GM21529 (cell line): ENCODE measurements around the gene DCUN1D1.
"Not testable (repeated sequence)": the region's sequence is repeated elsewhere in the genome, so short reads cannot be mapped to it uniquely, and the experiment has no call there.

ENCODE experiments used
- ATAC-seq: cut with Tn5 transposase; IDR thresholded peaks from one replicate; pipeline ENCODE4 v1.9.1; 2021; ENCODE audit not compliant: unreplicated experiment

DCUN1D1 gene

DNA sequence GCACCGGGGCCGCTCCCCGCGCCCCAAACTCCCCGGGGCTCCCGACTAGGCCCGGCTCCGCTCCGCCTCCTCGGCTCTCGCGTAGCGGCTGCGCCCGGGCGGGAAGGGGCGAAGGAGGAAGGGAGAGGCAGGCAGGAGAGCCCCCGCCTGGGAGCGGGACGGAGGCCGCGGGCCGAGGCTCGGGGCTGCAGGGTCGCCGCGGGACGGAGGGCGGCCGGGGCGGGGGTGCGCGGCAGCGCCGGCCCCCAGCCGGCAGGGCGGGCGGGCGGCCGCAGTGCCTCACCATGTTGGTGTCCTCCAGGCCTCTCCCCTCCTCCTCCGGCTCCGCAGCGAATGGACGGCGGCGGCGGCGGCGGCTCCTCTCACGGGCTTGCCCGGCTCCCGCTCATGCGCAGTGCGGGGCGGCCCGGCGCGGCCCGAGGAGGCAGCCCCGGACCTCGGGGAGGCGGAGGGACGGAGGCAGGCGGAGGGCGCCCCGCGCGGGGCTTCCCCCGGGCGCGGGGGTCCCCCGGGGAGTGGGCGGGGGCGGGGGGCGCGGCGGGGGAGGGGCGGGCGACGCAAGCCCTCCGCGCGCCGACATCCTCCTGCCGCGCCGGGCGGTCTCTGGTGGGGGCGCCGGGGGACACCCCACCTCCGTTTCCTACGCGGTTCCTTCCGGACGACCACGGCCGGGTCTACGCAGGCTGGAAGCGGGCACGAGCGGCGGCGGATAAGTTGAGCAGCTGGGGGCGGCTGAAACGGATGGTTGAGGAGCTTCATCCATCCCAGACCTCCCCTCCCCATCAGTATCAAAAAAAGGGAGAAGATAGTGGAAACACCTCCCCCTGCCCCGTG, at the start of gene DCUN1D1:
Gene DCUN1D1, minus strand, starts transcription at position 335 of the 834 bp plus-strand sequence. Its CDS starts 49 bp downstream, at position 286.
- peak; percentile 85 for ATAC-seq

DNA sequence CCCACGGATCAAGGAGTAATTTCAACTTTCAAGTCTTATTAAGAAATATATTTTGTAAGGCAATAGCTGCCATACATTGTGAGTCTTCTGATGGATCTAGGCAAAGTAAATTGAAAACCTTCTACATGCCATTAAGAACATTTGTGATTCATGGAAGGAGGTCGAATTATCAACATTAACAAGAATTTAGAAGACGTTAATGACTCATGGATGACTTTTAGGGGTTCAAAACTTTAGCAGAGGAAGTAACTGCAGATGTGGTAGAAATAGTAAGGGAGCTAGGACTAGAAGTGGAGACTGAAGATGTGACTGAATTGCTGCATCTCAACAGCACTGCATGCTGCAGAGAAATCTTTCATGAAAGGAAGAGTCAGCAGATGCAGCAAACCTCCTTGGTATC, 48.1 kb upstream of the DCUN1D1 start:
- no peak for ATAC-seq

GRCh38 chr3:183027276-183027675, 46.9 kb upstream of the DCUN1D1 start:
- no peak for ATAC-seq

DNA sequence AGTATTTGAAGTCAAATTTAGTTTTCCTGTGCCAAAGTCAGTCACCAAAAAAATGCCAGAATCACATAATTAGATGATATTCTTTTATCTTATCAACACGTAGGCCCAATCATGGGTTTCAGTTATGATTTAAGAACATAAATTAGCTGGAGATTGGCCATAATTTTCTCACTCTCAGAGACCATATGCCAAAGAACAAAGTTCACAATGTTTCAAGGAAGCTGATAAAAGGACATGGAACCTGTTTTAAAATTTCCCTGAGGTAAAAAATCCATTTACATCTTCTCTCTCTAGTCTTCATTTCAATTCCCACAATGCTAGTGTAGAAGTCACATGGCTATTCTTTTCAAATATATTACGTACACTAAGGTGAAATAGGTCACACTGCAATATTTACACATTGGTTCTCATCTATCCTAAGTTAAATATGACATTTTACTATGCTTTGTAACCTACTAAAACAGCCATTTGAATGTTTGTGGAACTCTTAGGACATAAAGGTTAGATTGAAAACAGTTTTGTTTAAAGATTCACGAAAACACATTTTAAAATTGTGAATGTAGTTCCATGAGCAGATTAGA, 42.7 kb upstream of the DCUN1D1 start:
- no peak for ATAC-seq

GRCh38 chr3:183018421-183019192, 38.3 kb upstream of the DCUN1D1 start:
- ATAC-seq = no peak

DNA sequence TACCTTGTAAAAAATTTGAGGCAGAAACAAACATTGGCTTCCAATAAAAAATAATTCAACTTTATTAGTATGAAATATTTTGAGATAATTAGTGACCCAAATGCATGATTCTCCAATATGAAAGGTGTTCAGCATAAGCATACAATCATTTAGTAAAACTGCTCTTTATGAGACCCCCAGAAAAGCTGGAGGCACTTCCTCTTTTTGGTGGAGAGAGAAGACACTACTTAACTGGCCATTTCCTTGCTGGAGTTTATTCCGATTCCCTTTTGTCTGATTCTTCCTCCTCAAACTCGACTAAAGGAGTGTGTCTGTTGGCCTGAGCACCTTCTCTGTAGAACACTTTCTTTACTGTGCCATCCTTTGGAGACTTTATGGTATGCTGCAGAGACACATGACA, 34.8 kb upstream of the DCUN1D1 start:
- ATAC-seq = no peak

GRCh38 chr3:183013856-183014255, 33.5 kb upstream of the DCUN1D1 start:
- ATAC-seq = no peak

DNA sequence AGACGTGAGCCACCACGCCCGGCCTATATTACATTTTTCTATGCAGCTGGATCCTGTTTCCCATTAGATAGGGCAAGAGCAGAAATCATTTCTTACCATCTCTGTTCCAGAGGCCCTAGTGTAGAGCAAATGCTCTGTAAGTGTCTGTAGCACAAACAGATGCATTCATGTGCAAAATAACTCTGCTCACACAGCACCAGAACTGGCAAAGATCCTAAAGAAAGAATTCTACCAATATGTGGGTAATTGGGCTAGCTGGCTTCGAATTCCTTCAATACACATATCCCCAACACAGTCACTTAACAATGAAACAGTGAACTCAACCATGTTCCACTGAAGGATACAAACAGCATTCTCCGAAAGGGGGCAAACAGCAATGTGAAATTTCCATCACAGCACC, 32.7 kb upstream of the DCUN1D1 start:
- no peak for ATAC-seq

DNA sequence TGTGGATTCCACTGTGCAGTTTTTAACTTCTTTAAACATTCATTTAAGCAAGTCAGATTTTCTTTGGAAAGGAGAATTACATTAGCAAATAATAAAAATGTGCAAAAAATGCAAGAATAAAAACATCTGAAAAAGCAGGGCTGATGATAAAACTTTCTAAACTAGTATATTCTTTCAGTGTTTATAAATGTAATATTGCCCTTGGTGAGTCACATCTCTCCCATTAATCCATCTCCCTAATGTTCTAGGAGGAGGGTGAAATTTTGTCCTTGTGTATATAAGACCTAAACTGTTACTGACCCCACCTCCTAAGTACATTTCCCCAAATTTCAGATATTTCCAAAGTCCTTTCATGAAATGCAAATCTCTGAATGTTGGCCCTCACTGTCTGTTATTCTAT, 28.5 kb upstream of the DCUN1D1 start:
- ATAC-seq = no peak

GRCh38 chr3:183008303-183008702, 28.0 kb upstream of the DCUN1D1 start:
- ATAC-seq = no peak

DNA sequence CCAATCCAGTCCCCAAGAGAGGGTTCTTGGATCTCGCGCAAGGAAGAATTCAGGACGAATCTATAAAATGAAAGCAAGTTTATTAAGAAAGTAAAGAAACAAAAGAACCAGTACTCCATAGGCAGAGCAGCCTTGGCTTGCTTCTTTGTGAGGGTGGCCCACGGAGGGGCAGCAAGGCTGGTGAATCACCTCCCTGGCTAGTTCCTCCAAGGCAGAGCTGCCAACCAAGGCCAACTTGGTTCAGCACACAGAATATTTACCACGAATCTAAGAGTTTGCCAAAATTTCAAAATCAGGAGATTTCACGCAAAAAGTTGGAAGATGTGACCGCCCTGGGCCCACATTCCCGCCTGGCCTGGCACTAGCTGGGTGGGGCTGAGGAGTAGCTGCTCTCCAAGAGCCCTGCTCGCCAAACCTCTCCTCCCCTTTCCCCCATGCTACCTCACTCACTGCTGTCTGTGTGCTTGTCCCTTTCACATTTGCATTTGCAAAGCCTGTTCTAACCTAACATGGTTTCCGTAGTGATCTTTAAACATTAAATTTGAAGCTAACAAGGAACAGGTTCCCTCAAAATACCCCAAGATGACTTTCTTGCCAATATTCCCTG, 26.2 kb upstream of the DCUN1D1 start:
- no peak for ATAC-seq

DNA sequence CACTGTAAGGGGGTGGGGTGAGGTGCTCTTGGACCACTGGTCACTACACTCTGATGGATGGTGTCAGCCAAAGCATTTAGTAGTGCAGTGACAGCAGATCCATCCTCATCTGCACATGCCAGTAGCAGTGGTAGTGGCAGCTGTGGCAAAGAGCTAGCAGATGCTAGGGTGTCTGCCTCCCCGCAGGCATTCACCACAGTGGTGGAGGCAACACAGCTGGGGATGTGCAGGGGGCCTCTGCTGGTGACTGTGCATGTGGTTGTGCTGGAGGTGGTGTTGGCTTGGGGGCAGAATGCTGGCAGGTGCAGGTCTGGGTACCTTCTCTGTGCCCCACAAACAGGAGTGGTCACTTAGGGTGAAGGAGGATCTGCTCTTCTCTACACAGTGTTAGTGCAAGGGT, 19.4 kb upstream of the DCUN1D1 start:
- no peak for ATAC-seq

GRCh38 chr3:182993486-182994201, 13.3 kb upstream of the DCUN1D1 start:
- not testable (repeated sequence) for ATAC-seq

DNA sequence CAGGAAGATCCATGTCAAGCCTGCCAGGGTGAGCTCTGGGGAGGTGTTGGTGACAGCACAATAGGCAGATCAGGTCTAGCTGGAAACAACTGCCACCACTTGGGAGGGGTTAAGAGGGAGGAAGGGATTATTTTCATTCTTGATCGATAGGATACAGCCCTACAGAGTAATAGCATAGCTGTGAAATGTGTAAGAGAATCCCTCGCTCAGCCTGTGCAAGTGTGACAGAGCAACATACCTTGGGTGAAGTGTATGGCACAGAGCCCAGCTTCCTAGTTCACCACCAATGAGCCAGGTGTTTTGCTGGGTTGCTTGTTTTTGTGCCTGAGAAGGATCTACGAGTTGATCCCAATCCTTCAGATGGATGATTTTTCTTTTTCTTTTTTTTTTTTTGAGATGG, 9.2 kb upstream of the DCUN1D1 start:
- no peak for ATAC-seq

GRCh38 chr3:182986021-182986420, 5.7 kb upstream of the DCUN1D1 start:
- ATAC-seq = no peak

GRCh38 chr3:182983876-182984275, 3.5 kb upstream of the DCUN1D1 start:
- ATAC-seq = no peak

GRCh38 chr3:182981038-182981380, 671 bp upstream of the DCUN1D1 start:
- no peak for ATAC-seq

GRCh38 chr3:182979674-182980191, 605 bp downstream of the DCUN1D1 start:
- peak; percentile 22 for ATAC-seq

- ATAC-seq = no peak
These were observed 1.1 kb downstream of the DCUN1D1 start for GRCh38 chr3:182979103-182979673.

DNA sequence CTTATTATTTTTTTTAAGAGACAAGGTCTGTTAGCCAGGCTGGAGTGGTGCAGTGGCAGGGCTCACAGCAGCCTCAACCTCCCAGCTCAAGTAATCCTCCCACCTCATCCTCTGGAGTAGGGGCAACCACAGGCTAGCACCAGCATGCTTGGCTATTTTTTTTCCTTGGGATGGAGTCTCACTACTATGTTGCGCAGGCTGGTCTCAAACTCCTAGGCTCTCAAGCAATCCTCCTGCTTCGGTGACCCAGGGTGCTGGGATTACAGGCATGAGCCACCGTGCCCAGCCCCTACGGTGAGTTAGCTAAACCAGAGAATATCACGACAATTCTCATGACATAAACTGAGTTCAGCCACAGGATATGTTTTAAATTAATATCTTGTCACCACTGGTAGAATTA, 2.0 kb downstream of the DCUN1D1 start:
- no peak for ATAC-seq
